GM12875 (cell line): ENCODE measurements around the gene MVB12B.

Experiments used
- H3K4me3 ChIP-seq: one replicate; pipeline ENCODE4 v1.5.1; 2011; ENCODE audit warnings: low read depth, low read length, control low read depth
- TF ChIP-seq, protein P1 (sequence below): IDR thresholded peaks from 2 replicates; pipeline ENCODE4 v1.5.1; 2011; ENCODE audit warnings: low read depth, mild to moderate bottlenecking, control low read depth, inconsistent platforms, low read length, moderate library complexity, borderline replicate concordance; ENCODE audit not compliant: insufficient read depth

The MVB12B gene

DNA sequence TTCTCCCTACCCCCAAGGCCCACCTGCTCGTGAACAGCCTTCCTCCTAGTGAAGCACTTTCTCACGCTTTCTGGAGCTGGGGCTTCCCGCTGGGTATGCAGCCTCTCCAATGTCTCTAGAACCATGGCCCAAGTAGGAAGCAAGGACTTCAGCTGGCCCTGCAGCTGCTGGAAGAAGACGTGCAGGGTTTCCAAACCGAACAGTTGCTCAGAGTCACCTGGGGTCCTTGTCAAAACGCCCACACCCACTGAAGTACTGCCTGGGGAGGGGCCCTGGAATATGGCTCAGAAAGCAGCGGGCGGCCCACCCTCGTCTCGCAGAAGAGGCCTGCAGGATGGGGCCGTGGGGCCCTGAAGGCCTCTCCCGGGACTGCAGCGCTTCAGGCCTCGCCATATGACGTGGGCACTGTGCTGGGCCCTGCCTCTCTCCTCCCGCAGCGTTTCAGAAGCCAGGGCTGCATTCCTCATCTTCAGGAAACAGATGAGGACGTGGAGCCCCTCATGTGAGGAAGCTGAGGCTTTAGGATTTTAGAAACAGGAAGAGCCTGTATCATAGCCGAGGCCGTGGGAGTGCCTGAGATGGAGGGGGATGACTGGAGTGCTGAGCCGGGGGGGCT lies 171.1 kb downstream of the MVB12B start:
- H3K4me3 ChIP-seq: no peak overlapping the region
- TF ChIP-seq, protein P1, sequence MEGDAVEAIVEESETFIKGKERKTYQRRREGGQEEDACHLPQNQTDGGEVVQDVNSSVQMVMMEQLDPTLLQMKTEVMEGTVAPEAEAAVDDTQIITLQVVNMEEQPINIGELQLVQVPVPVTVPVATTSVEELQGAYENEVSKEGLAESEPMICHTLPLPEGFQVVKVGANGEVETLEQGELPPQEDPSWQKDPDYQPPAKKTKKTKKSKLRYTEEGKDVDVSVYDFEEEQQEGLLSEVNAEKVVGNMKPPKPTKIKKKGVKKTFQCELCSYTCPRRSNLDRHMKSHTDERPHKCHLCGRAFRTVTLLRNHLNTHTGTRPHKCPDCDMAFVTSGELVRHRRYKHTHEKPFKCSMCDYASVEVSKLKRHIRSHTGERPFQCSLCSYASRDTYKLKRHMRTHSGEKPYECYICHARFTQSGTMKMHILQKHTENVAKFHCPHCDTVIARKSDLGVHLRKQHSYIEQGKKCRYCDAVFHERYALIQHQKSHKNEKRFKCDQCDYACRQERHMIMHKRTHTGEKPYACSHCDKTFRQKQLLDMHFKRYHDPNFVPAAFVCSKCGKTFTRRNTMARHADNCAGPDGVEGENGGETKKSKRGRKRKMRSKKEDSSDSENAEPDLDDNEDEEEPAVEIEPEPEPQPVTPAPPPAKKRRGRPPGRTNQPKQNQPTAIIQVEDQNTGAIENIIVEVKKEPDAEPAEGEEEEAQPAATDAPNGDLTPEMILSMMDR: no peak

DNA sequence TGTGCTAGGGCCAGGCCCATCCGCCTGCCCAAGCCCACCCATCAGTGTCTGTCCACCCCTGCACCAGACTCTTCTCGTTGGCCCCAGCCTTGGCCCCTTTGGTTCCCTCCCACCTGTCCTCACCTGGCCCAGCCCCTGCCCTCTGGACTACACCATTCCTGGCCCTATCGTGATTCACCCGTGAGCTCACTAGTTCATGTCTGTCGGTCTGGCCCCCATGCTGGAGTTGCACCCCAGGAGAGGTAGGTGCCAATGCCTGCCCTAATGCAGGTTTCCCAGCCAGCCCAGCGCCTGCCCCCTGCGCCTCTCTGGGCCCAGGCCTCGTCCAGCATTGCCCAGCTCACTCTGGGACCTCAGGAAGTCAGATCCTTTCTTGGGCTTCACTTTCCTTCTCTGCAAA lies 171.7 kb downstream of the MVB12B start:
- TF ChIP-seq, protein P1: no peak
- no peak overlapping the region for H3K4me3 ChIP-seq

DNA sequence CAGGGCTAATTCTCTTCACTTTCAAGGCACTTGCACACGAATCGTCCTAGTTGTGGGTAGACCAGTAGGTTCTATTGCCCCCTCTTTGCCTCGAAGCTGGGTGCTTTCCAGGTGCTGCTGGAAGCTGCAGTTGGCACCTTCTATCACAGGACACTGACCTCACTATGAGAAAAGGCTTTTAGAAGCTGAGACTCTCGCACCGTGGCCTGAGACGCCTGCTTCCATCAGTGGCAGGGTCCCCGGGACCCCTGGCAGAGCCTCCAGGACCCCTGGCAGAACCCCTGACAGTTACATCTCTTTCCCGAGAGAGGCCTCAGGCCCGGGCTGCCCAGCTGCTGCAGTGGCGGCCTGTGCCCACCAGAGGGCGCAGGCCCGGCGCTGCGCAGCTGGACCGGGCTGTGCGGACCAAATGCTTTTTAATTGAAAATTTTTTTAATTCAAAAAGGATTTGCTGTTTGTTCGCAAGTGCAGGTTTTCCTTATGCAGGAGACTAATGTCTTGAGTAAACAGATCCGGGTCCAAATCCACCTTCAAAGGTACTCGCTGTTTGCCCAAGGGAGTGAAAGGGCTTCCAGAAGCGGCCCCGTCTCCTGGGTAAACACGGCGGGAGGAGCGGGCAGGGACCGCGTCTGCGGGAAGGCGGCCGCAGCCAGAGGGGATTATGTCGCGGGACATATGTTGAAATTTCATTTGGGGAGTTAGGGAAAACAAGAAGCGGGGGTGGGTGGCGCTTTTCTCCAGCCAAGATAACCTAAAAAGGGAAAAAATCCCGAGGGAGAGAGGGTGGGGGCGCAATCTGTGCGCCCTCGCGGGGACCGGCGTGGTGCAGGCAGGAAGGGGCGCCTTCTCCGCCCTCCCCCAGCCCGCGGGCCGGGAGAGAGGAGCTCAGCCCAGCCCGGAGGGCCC lies 172.6 kb downstream of the MVB12B start:
- TF ChIP-seq, protein P1: peak; percentile 97
- no peak overlapping the region for H3K4me3 ChIP-seq

DNA sequence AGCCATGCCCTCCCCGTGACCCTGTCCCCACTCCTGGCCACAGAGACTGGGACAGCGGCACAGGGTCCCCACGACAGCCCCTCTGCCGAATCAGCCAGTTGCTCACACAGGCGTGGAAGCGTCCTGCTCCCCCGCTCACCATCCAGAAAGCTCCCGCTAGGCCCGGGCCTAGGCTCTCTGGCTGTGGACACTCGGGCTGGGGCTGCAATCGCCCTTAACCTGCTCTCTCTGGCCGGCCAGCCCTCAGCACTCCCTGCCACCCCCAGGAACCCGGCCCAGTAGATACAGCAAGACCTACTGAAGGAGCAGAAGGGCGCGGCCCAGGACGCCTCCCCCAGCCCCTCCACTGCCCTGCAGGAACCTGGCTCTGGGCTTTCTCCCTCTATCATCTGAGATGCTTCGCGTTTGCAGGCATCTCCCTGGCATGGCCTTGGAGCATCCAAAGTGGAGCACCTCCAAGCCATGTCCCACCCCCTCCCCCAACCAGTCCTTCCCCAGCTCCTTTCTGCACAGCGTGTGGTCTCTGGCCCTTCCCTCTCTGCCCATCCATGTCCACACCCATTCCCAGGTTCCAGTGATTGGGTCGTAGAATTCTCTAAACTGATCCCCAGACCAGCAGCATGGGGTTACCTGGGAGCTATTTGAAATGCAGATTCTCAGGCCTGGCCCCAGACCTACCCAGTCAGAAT lies 173.4 kb downstream of the MVB12B start:
- TF ChIP-seq, protein P1: no peak
- no peak overlapping the region for H3K4me3 ChIP-seq

DNA sequence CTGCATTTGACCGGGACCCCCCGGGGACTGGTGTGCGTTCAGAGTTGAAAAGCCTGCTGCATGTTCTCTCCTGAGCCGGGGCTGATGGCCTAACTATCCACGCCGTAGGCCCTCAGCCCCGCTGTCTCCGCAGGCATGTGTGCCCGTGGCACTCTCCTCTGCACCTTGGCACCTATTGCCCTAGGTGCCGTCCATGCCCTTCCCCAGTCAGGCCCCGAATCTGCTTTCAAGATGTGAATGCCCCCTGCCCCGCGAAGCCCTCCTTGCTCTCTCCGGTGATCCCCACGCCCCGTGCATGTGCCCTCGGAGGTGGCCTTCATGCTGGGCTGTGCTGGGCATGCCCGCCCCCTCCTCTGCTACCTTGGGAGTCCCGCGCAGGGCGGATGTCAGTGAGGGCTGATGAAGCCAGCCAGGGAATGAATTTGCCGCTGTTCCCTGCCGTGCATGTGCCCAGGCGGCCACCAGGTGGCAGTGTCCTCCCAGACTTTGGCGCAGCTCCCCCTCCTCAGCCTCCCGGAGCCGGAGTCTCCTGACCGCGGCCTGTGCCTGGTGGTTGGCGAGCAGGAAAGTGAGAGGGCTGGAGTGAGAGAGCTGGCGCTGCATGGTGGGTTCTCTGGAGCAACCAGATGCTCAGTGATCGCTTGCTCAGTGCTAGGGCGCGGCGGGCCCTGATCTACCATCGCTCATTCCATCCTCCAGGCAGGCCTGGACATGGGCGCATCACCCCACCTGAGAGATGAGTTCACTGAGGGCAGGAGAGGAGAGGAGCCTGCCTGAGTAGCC lies 174.2 kb downstream of the MVB12B start:
- no peak overlapping the region for H3K4me3 ChIP-seq
- TF ChIP-seq, protein P1: peak; percentile 94

DNA sequence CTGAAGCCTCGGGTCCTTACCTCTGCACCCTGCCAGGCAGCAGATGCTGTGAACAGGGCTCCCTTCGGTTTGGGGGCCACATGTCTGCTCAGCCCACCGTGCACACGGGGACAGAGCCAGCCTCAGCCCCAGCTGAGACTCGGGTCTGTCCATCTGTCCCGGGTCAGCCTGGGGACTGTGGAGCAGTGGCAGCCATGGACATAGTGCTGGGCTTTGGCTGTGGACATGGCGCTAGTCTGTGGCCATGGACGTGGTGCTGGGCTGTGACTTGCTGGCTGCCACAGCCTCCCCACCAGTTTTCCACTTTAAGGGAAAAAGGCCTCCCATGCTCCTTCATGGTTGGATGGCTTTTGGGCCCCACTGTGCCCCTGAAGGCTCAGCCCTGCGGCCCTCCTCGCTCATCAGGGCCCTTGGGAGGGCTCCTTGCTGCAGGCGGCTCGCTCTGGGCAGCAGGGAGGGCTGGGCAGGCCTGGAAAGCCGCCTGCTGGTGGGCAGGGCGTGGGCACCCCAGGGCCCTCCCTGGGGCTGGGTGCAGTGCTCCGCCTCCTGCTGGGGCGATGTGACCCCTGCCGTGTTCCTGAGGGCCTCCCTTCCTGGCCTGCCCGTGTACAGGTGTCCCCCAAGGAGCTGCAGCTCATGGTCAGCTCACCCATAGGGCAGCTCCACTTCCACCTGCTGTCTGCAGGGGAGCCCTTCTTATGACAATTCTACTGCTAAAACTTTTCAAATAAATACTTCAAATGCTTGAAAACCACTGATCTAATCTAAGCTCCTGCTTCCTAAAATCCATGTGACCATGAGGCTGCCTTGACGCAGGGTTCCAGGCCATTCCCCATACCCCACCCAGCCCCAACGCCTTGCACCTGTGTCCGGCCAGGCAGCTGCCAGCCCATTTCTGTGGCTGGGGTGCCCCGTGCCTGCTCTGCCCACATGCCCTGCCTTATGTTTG lies 175.0 kb downstream of the MVB12B start:
- no peak overlapping the region for H3K4me3 ChIP-seq
- TF ChIP-seq, protein P1: 0 out of 2 replicates have a peak, but pooled peaks have one; percentile 0
